Neutrophil (primary cell): ENCODE data around the gene MDM2.

Source experiments
- H3K27ac ChIP-seq: fragments of 200-600 bp; sonication (generic); 2 replicates; pipeline ENCODE4 v1.5.1; 2016; ENCODE audit warnings: mild to moderate bottlenecking, moderate library complexity
- H3K27me3 ChIP-seq: fragments of 200-600 bp; sonication (generic); 2 replicates; pipeline ENCODE4 v1.6.0; 2016; ENCODE audit warnings: mild to moderate bottlenecking
- H3K36me3 ChIP-seq: fragments of 200-600 bp; sonication (generic); 2 replicates; pipeline ENCODE4 v1.5.1; 2017
- H3K4me1 ChIP-seq, 2 experiments: fragments of 200-600 bp in 1 of 2; sonication (generic) in 1 of 2; 1 replicate in 1 of 2; 2 replicates in 1 of 2; pipeline versions ENCODE4 v1.5.1 to v1.6.1; 2013 to 2016; ENCODE audit warnings: low read depth in 1 of 2, low read length in 1 of 2, mild to moderate bottlenecking in 1 of 2, moderate library complexity in 1 of 2; ENCODE audit not compliant: control insufficient read depth in 1 of 2, insufficient read depth in 1 of 2
- H3K4me3 ChIP-seq, 2 experiments: fragments of 200-600 bp in 1 of 2; sonication (generic) in 1 of 2; 1 replicate in 1 of 2; 2 replicates in 1 of 2; pipeline ENCODE4 v1.5.1; 2013 to 2016; ENCODE audit warnings: low read depth in 1 of 2, low read length in 1 of 2, mild to moderate bottlenecking in 1 of 2, moderate library complexity in 1 of 2
- H3K9me3 ChIP-seq: fragments of 200-600 bp; sonication (generic); 2 replicates; pipeline ENCODE4 v1.5.1; 2016
- TF ChIP-seq, protein P1 (sequence below): fragments of 200-600 bp; sonication (generic); IDR thresholded peaks from 2 replicates; pipeline ENCODE4 v1.5.1; 2016; ENCODE audit warnings: antibody characterized with exemption

The MDM2 gene

DNA sequence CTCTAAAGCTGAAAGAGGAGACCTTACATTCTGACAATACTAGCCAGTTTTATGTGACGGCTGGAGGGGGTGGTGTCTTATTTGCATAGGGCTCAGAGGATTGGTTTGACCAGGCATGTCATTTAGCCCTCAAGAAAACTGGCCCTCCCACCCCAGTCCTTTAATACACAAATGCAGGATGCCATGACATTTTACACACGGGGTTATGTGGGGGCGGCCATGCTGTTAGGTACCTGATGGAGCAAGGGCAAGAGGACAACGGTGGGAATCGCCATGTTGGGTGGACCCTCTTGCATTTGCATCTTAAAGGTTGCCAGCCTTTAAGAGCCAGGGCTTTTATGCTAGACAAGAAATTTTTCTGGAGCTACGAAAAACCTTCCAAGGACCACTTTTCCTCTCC is 23.3 kb downstream of the MDM2 start:
- Histone ChIP-seq H3K4me3 (no peak overlapping the region), H3K27ac (no peak overlapping the region), H3K4me1 (no peaks in the 10 kb centered on the region), H3K36me3 (peaks cover 94% of the 10 kb centered on the region), H3K9me3 (no peaks in the 10 kb centered on the region), H3K27me3 (no peaks in the 10 kb centered on the region)
- TF ChIP-seq, protein P1, sequence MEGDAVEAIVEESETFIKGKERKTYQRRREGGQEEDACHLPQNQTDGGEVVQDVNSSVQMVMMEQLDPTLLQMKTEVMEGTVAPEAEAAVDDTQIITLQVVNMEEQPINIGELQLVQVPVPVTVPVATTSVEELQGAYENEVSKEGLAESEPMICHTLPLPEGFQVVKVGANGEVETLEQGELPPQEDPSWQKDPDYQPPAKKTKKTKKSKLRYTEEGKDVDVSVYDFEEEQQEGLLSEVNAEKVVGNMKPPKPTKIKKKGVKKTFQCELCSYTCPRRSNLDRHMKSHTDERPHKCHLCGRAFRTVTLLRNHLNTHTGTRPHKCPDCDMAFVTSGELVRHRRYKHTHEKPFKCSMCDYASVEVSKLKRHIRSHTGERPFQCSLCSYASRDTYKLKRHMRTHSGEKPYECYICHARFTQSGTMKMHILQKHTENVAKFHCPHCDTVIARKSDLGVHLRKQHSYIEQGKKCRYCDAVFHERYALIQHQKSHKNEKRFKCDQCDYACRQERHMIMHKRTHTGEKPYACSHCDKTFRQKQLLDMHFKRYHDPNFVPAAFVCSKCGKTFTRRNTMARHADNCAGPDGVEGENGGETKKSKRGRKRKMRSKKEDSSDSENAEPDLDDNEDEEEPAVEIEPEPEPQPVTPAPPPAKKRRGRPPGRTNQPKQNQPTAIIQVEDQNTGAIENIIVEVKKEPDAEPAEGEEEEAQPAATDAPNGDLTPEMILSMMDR, result no peak

GRCh38 chr12:68831751-68832503 is 23.9 kb downstream of the MDM2 start:
- peaks cover 92% of the 10 kb centered on the region for H3K36me3 ChIP-seq
- TF ChIP-seq, protein P1, result no peak
- H3K9me3 ChIP-seq, result no peaks in the 10 kb centered on the region
- H3K27ac ChIP-seq, result no peak overlapping the region
- no peaks in the 10 kb centered on the region for H3K4me1 ChIP-seq
- no peak overlapping the region for H3K4me3 ChIP-seq
- no peaks in the 10 kb centered on the region for H3K27me3 ChIP-seq

DNA sequence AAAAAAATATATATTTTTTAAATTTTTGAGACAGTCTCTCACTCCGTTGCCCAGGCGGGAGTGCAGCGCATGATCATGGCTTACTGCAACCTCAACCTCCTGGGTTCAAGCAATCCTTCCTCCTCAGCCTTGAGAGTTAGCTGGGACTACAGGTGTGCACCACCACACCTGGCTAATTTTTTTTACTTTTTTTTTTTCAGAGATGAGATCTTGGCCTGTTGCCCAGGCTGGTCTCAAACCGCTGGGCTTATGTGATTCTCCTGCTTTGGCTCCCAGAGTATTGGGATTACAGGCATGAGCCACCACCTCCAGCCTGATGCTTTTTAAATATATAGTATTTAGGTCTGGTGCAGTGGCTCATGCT is 24.5 kb downstream of the MDM2 start:
- Histone ChIP-seq H3K27me3 (no peaks in the 10 kb centered on the region), H3K36me3 (peaks cover 92% of the 10 kb centered on the region), H3K9me3 (no peaks in the 10 kb centered on the region), H3K4me1 (no peaks in the 10 kb centered on the region), H3K27ac (no peak overlapping the region), H3K4me3 (no peak overlapping the region)
- TF ChIP-seq, protein P1, result no peak

DNA sequence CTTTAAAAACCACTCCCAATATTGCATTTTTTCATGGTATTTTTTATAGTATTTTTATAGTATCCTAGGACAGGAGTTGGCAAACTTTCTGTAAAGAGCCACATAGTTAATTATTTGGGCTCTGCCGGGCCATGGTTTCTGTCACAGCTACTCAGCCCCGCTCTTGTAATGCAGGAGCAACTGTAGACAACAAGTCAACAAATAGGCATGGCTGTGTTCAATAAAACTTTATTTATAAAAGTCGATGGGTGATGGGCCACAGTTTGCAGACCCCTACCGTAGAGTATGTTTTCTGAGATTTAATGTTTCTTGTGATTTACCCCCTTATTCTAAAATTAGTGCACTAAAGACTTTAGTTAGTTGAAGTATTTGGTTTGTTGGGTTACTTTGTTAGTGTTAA is 25.5 kb downstream of the MDM2 start:
- H3K4me3 ChIP-seq, result no peak overlapping the region
- H3K9me3 ChIP-seq, result no peaks in the 10 kb centered on the region
- H3K4me1 ChIP-seq, result peaks cover 7 to 8% of the 10 kb centered on the region in 2 experiments
- TF ChIP-seq, protein P1, result no peak
- H3K36me3 ChIP-seq, result peaks cover 92% of the 10 kb centered on the region
- no peak overlapping the region for H3K27ac ChIP-seq
- H3K27me3 ChIP-seq, result no peaks in the 10 kb centered on the region

DNA sequence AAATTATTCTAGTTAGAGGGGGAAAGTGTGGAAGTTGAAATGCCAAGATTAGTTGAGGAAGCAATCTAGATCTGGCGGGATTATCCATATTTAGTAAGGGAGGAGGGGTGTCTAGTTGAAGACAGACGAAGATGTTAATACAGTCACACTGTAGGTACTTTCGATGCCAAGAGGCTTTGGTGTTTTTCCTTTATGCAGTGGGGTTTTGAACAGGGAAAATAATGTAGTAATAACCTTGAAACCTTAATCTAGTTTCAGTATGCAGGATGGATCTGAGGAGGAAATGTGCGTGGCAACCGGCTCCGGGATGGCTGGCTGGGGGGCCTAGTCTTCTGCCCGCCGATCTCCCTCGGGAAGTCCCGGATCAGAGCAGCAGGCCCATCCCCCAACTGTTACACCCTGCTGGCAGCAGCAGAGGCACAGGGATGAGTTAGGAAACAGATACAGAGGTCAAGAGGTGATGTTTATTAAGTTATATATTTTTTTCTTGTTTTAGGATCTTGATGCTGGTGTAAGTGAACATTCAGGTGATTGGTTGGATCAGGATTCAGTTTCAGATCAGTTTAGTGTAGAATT is 27.4 kb downstream of the MDM2 start:
- H3K9me3 ChIP-seq, result no peaks in the 10 kb centered on the region
- H3K4me3 ChIP-seq, result no peak overlapping the region
- no peaks in the 10 kb centered on the region for H3K27me3 ChIP-seq
- H3K36me3 ChIP-seq, result peaks cover 92% of the 10 kb centered on the region
- TF ChIP-seq, protein P1, result no peak
- H3K4me1 ChIP-seq, result peaks cover 7 to 8% of the 10 kb centered on the region in 2 experiments
- H3K27ac ChIP-seq, result no peak overlapping the region
